DMS 273 (cell line): ENCODE measurements around the gene INTS4.
"Not testable (repeated sequence)": the region's sequence is repeated elsewhere in the genome, so short reads cannot be mapped to it uniquely, and the experiment has no call there.

Experiments used
- DNase-seq: peaks from one replicate; lab custom pipeline; 2025; ENCODE audit not compliant: unreplicated experiment; lab: John Stamatoyannopoulos, UW

Gene INTS4

DNA sequence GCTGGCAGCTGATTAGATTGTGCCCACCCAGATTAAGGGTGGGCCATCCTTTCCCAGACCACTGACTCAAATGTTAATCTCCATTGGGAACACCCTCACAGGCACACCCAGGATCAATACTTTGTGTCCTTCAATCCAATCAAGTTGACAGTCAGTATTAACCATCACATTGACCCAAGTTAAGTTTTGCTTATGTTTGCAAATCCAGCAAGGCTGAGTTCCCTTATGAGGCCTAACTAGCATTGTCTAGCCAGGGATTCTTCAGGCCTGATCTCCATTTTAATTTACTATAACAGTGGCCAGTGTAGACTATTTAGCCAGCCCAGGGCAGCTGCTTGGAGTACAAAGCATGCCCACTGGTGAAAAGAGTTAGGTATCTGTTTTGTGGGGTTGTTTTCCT is 30.9 kb upstream of the INTS4 start:
- DNase-seq: no peak

DNA sequence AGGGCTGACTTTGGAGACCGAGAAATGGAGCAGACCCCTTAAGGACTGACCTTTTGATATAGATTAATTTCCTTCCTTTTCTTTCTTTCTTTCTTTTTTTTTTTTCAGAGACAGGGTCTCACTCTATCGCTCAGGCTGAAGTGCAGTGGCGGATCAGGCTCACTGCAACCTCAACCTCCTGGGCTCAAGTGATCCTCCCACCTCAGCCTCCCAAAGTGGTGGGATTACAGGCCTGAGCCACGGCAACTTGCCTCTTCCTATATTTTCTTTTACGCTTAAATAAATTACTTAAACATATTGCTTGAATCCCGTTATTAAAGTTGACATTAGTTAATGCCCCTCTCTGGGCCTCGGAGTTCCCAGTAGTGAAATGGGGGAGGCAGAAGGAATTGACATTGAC is 29.0 kb upstream of the INTS4 start:
- no peak for DNase-seq

DNA sequence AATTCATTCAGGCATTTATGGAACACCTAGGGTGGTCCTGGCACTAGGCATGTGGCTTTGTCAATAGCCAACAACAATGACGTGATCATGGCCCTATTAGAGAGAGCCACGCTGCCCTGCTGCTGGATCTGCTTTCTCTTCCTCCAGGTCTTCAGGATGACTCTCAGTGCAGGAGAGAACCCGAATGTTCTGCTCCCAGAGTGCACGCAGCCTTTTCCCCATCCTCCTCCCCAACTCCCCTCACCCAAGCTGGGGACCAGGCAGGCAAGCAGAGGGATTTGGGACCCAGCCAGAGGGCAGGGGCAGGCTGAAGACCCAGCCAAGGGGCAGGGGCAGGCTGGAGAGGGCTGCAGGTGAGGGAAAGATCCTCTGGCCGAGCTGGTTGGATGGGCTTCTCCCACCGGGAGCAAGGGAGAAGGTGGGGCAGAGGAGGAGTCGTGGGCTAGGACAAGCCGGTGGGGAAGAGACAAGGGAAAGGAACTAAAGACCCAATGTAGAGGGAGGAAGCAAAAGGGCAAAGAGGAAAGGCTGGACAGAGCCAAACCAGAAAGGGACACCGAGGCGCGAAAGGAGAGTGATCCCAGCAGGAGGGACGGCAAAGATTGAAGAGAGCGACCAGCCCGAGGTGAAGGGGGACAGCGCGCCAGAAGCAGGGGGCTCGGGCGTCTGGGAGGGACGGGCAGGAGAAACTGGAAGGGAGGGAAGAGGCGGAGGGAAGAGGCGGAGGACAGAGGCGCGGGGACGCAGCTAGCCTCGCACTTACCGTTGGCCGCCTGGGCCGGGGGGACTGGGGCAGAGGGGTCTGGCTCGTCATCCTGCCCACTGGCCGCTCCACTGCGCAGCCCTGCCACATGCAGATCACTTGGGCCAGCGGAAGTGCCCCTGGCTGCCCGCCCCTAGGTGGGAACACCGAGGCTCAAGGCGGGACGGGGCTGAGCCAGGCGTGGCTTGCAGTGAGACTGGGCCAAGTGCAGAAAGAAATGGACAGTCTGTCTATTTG is 28.2 kb upstream of the INTS4 start, which contains the start of gene KCTD14:
Gene KCTD14, minus strand, starts transcription at position 880 of the 1,000 bp plus-strand sequence. Its CDS starts 27 bp downstream, at position 853.
- no peak for DNase-seq

DNA sequence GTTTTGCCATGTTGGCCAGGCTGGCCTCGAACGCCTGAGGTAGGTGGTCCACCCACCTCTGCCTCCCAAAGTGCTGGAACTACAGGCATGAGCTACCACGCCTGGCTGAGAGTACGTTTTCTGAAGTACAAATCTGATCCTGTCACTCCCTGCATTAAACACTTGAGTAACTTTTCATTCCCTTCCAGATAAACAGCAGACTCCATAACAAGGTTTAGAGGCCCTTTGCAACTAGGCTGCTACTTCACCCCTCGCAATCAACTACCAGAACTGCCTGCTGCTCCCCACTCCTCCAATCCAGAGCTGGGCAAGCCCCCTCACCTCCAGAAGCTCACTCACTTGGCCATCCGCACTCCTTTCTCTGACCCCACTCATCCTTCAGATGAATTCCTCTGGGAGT is 27.1 kb upstream of the INTS4 start:
- DNase-seq: no peak

DNA sequence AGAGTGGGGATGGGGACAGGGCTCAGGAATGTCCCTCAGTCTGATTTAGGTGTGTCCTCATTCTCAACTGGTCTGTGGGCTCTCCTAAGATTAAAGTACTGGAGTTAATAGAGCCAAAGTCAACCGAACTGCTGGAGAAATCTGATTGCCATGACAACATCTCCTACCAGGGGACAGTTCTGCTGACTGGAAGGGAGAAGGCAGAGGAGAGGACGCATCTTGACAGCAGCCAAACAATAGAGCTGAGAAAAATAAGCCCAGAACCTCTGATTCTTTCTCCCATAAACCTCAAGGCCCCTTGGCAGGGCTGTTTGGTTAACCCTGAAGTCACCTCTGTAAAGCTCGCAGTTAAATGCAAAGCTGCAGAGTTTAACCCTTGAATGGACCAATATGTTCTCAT is 25.8 kb upstream of the INTS4 start:
- DNase-seq: no peak

DNA sequence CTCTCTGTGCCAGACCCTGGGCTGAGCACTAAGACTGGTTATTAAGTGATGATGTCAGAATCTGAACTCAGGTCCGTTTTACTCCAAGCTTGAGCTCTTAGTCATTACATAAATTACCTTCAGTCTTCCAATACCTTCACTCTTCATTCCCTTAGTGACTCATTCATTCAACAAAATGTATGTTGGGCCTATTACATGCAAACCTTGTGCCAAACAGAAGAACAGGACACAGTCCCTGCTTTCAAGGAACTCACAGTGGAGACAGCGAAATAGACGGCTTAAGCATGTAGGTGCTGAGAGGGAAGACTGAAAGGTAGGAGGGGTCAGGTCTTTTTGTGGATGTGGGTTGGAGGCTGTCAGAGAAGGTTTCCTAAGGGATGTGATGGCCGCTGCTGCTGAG is 25.3 kb upstream of the INTS4 start:
- no peak for DNase-seq

DNA sequence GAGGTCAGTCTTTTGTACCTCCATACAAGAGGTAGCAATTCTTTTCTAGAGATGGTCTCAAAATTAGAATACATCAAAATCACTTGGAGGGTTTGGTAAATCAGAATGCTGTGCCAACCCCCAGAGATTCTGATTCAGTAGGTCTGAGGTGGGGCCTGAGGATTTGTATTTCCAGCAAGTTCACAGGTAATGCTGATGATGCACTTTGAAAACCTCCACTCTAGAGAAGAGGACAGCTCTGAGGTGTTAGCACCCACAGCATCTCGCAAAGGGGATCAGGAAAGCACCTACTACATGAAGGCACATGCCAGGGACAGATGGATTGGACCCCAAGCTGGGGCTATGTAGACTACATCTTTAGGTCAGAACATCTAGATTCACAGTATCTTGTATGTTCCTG is 21.4 kb upstream of the INTS4 start:
- no peak for DNase-seq

DNA sequence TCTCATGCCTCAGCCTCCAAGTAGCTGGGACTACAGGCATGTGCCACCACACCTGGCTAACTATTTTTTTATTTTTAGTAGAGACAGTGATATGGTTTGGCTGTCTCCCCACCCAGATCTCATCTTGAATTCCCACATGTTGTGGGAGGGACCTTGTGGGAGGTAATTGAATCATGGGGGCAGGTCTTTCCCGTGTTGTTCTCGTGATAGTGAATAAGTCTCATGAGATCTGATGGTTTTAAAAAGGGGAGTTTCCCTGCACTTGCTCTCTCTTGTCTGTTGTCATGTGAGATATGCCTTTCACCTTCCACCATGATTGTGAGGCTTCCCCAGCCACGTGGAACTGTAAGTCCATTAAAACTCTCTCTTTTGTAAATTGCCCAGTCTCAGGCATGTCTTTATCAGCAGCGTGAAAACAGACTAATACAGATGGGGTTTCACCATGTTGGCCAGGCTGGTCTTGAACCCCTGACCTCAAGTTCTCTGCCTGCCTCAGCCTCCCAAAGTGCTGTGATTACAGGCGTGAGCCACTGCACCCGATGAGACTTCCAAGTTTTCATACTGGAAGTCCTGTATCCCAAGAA is 20.6 kb upstream of the INTS4 start:
- not testable (repeated sequence) for DNase-seq

DNA sequence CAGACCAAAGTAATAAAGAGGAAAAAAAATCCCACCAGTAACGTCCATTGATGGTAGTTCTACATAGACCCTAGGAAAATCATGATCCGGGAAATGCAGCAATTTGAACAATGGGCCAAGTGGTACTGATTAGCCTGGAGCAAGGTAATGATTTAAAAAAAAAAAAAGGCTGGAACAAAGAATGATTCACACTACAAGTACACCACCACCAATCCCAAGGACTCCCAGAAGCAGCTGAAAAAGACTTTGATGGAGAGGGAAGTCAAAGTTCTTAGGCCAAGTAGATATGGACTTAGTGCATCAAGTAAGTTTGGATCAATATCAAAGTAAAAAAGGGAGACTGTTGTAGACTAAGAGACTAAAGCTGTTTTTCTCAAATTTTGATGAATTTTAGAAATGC is 16.8 kb upstream of the INTS4 start:
- DNase-seq: no peak

DNA sequence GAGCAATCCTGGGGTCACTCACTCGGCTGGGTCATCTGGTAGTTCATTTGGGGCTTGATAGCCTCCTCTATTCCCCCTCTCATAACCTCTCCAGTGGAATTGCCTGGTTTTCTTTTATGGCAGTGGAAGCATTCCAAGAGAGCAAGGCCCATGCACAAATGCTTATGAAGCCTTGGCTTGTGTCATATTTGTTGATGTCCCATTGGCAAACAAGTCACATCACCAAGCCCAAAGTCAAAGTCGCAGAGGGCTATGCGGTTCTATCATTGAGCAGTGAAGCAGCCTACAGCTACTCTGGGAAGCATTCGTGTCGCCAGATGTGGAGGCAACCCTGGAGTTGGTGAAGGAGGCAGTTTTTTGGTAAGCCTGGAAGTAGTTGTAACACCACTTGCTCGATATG is 16.3 kb upstream of the INTS4 start:
- DNase-seq: no peak

DNA sequence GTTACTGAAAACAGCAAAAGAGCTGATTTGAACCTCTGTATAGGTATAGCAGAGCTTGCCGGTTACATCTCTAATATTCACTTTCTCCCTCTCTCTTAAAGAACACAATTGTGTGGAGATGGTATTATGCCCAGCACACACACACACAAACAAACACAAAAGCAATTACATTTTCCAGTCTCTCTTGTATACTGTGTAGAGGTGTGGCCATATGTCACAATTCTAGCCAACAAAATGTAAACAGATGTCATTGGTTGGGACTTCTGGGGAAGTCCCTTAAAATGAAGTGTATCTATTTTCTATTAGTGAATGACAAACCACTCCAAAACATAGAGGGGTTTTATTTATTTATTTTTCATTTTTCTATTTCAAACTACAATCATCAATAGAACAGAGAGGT is 15.8 kb upstream of the INTS4 start:
- no peak for DNase-seq

DNA sequence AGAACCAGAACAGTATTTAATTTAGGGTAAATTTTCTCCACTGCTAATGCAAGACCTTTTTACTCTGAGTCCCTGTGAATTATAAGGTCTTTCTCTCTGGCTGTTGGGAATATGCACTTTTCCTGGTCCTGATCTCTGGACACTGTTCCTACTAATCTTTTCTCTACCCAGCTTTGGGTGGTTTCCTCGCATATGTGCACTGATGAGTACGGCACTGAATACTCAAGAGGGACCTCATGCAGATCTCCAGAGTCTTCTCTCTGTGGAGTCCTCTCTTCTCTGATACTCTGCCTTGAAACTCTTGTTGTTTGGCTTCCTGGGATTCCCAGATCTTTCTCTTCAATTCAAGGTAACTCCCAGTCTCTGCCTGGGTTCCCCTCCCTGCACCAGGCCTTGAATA is 14.6 kb upstream of the INTS4 start:
- DNase-seq: no peak

DNA sequence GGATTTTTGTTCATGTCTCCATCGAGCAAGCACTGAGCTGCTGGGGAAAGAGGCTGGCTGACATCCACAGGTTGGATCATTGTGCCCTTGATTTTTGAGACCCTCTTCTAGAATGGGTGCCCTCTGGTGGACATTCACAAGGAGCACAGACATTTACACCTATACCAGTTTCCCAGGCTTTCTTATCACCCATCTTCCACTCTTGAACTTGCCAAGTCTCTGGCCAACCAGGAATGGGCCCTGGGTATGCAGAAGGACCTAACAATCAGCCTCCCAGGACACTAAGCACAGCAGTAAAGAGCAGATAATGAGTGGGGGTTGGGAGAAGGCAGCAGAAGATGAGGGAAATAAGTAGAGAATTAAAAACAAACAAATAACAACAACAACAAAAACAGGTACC is 5.7 kb upstream of the INTS4 start:
- peak; percentile 81 for DNase-seq

DNA sequence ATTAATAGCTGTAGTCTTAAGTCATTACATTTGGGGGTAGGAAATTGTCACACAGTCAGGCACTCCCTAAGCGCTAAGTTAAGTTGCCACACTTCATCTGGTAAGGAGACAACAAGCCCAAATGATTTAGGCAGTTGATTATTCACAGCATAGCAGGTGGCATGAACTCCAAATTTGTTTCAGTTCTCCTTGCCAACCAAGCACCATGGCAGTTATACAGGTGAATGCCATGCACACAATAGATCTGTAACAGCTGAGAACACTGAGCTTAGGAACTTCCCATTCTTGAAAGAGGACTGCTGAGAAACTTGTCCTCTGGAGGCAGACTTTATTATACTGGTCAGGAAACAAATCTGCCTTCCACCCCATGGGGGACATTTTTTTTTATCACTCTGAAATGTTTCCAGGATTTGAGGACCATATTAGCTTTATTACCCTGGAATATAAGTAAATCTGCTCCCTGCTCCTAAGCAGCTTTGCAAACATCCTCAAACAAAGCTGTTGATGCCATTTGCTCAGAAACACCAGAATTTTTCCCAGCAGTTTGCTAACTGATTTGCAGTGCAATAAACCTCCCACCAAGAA is 5.1 kb upstream of the INTS4 start:
- no peak for DNase-seq

DNA sequence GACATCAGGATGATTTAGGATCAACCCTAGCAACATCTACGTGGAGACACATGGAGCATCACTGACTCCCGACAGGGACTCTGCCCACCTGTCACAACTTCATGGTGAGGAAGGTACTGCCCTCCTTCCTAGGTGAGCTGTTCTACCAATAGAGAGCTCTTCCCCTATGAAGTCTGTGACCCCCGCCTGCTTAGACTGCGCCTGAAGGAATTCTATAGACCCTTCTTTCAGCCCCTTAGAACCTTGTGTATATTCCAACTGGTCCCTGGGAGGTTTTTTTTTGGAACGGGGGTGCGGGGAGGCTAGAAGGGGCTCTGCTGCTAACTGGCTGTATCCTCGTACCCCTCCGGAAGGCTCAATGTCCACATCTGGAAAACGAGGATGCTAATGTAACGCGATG is 566 bp downstream of the INTS4 start:
- peak; percentile 13 for DNase-seq

DNA sequence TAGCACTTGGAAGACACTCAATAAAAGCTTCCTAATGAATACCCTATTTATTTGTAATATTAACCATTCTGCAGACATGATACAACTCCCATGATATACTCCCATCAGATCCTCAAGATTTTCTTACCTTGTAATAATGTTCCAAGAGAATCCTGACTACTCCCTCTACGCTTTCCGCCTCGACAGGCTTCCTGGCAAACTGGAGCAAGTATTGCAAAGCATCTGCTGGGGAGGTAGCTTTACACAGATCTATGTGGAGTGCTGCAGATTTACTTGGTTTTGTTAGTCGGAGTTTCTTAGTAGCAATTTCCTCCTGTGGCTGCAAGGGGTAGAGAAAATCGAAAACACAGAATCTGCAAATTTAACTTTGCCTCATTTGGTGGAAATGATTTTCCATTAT is 3.5 kb downstream of the INTS4 start:
- DNase-seq: no peak

DNA sequence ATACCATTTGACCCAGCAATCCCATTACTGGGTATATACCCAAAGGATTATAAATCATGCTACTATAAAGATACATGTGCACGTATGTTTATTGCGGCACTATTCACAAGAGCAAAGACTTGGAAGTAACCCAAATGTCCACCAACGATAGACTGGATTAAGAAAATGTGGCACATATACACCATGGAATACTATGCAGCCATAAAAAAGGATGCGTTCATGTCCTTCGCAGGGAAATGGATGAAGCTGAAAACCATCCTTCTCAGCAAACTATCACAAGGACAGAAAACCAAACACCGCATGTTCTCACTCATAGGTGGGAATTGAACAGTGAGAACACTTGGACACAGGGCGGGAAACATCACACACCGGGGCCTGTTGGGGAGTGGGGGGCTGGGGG is 8.0 kb downstream of the INTS4 start:
- DNase-seq: not testable (repeated sequence)

DNA sequence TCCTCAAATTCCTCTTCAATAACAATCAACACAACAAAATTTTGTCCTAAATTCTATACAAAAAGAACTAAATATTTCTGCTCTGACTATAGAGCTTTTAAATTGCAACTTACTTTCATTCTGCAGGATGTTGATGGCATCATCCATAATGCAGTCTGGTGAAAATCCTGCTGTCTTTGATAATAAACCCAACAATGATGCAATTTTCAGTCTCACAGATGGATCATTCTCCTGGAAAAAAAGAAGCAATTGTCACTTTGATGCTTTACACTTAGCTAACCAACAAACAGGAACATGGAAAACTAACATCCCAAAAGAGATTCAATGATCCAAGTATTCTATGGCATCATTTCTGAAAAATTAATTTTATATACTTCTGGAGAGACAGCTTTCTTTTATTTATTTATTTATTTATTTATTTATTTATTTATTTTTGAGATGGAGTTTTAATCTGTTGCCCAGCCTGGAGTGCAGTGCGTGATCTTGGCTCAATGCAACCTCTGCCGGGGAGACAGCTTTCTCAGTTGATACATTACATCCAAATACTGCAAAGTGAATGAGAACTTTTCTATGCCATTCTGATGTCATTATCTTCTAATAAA is 13.0 kb downstream of the INTS4 start:
- no peak for DNase-seq

DNA sequence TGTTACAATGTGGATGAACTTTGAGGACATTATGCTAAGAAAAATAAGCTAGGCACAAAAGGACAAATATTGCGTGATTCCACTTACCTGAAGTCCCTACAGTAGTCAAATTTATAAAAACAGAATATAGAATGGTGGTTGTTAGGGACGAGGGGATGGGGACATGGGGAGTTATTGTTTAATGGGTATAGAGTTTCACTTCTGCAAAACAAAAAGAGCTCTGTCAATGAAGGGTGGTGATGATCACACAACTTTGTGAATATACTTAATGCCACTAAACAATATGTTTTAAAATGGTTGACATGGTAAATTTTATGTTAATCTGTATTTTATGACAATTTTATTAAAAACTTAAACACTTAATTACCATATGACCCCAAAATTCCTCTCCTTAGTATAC is 26.1 kb downstream of the INTS4 start:
- DNase-seq: no peak

DNA sequence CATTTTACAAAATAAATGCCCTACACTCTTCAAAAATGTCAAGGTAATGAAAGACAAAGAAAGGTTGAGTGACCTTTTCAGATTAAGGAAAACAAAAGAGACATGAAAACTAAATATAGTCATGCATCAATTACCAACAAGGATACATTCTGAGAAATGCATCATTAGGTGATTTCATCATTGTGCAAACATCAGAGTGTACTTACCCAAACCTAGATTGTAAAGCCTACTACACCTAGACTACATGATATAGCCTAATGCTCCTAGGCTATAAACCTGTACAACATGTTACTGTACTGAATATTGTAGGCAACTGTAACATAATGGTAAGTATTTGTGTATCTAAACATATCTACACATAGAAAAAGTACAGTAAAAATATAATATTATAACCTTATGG is 26.7 kb downstream of the INTS4 start:
- DNase-seq: no peak

DNA sequence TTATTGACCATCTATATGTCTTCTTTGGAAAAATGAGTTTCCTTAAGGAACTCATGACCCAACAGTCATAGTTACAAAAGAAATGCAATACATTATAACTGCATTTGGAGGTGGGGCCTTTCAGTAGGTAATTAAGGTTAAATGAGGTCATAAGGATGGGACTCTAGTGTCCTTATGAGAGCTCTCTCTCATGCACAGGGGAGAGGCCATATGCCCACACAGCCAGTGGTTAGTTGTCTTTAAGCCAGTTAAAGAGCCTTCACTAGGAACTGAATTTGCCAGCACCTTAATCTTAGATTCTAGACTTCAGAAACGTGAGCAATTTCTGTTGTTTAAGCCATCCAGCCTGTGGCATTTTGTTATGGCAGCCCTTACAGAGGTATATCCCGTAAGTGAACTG is 27.3 kb downstream of the INTS4 start:
- DNase-seq: no peak

DNA sequence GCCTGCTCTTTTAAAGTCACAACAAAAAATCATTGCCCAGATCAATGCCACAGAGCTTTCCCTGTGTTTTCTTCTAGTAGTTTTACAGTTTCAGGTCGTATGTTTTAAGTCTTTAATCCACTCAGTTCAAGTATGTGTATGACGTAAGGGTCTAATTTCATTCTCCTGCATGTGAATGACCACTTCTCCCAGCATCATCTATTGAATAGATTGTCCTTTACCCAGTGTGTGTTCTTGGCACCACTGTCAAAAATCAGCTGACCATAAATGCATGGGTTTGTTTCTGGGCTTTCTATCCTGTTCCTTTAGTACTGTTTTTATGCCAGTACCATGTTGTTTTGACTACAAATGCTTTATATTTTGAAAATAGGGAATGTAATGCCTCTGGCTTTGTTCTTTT is 28.1 kb downstream of the INTS4 start:
- DNase-seq: no peak
